HG03064 (cell line): ENCODE results near the gene TLCD3B.

Experiments
- ATAC-seq: cut with Tn5 transposase; IDR thresholded peaks from one replicate; pipeline ENCODE4 v1.9.1; 2021; ENCODE audit warnings: low read depth; ENCODE audit not compliant: unreplicated experiment

The TLCD3B gene

DNA sequence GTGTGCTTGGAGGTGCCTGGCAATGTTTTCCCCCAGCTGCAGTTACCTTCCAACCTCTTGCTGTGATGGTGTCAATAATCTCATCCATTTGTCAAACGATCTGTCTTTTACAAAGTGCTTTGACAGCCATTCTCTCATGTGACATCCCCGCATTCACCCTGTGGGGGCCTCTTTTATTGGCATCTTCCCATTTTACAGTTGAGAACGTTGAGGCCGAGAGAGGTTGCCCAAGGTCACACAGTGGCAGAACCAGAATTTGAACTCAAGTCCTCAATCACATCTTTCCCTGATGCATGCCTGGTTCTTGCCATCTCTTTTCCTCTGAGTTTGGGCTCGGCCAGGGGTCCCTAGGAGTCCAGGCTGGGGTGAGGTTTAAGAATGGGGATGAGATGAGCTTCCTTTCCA lies 55.9 kb downstream of the TLCD3B start:
- ATAC-seq: no peak
